SU-DHL-6 (cell line): ENCODE data around the gene PPHLN1.

ENCODE experiments used
- H2AFZ ChIP-seq: fragments of 200-600 bp; sonication (generic); 2 replicates; pipeline ENCODE4 v1.6.1; 2014; ENCODE audit warnings: low read depth, mild to moderate bottlenecking, moderate library complexity, mixed read lengths, antibody characterized with exemption, low read length; ENCODE audit not compliant: severe bottlenecking
- H3F3A ChIP-seq: fragments of 200-600 bp; shearing (Covaris generic); 2 replicates; pipeline ENCODE4 v1.6.0; 2016; ENCODE audit warnings: antibody characterized with exemption, mild to moderate bottlenecking; ENCODE audit not compliant: insufficient read depth
- H3K27ac ChIP-seq: fragments of 200-600 bp; sonication (generic); 2 replicates; pipeline ENCODE4 v1.5.1; 2016; ENCODE audit warnings: low read depth, mild to moderate bottlenecking, low read length, moderate library complexity, mixed read lengths
- H3K27me3 ChIP-seq: fragments of 200-600 bp; sonication (generic), shearing (Covaris generic); 2 replicates; pipeline ENCODE4 v1.6.0; 2014; ENCODE audit warnings: mild to moderate bottlenecking, low read length
- H3K36me3 ChIP-seq: fragments of 200-600 bp; sonication (generic); 2 replicates; pipeline ENCODE4 v1.6.1; 2014; ENCODE audit warnings: mild to moderate bottlenecking, low read length, mixed read lengths
- H3K4me2 ChIP-seq: fragments of 300-600, 200-600 bp; shearing (Covaris generic), sonication (generic); 2 replicates; pipeline ENCODE4 v1.6.0; 2014; ENCODE audit warnings: low read length, low read depth, mild to moderate bottlenecking; ENCODE audit not compliant: poor library complexity, severe bottlenecking
- H3K4me3 ChIP-seq: fragments of 200-600 bp; sonication (generic); 2 replicates; pipeline ENCODE4 v1.5.1; 2014; ENCODE audit warnings: antibody characterized with exemption, low read length, mild to moderate bottlenecking, mixed read lengths; ENCODE audit not compliant: insufficient read depth, poor library complexity, severe bottlenecking
- H3K79me2 ChIP-seq: fragments of 200-600 bp; sonication (generic); 2 replicates; pipeline ENCODE4 v1.6.1; 2014; ENCODE audit warnings: mild to moderate bottlenecking, low read length, moderate library complexity; ENCODE audit not compliant: insufficient read depth
- H3K9ac ChIP-seq: fragments of 200-600 bp; sonication (generic); 2 replicates; pipeline ENCODE4 v1.7.0; 2014; ENCODE audit warnings: mild to moderate bottlenecking, low read length
- H3K9me2 ChIP-seq: fragments of 200-600 bp; sonication (generic); replicated peaks from 2 replicates; pipeline ENCODE4 v1.6.1; 2014; ENCODE audit warnings: low read length; ENCODE audit not compliant: insufficient read depth
- H3K9me3 ChIP-seq: fragments of 200-600 bp; sonication (generic); 2 replicates; pipeline ENCODE4 v1.6.1; 2014; ENCODE audit warnings: low read length, mixed read lengths; ENCODE audit not compliant: insufficient read depth
- H4K20me1 ChIP-seq: fragments of 200-600 bp; sonication (generic); 2 replicates; pipeline ENCODE4 v1.6.1; 2014; ENCODE audit warnings: low read depth, mild to moderate bottlenecking, antibody characterized with exemption, low read length, moderate library complexity, mixed read lengths
- CTCF ChIP-seq: fragments of 200-600 bp; sonication (generic); IDR thresholded peaks from one replicate; pipeline ENCODE4 v1.5.1; 2017; ENCODE audit warnings: antibody characterized with exemption, mild to moderate bottlenecking, low read length, moderate library complexity; ENCODE audit not compliant: insufficient read depth, poor library complexity, severe bottlenecking
- EZH2phosphoT487 ChIP-seq: fragments of 200-600 bp; sonication (generic), shearing (Covaris generic); conservative IDR thresholded peaks from 2 replicates; pipeline ENCODE4 v1.6.1; 2018; ENCODE audit warnings: mild to moderate bottlenecking, antibody characterized with exemption, low read length, moderate library complexity, mixed read lengths

Gene PPHLN1

GRCh38 chr12:42475106-42475505, 149.1 kb downstream of the PPHLN1 start:
- Histone ChIP-seq H3F3A (peaks cover 2% of the 10 kb centered on the region), H3K4me2 (no peak overlapping the region), H3K9me3 (no peaks in the 10 kb centered on the region), H3K4me3 (no peak overlapping the region), H4K20me1 (no peaks in the 10 kb centered on the region), H3K27ac (no peak overlapping the region), H2AFZ (no peak overlapping the region), H3K79me2 (no peaks in the 10 kb centered on the region), H3K9me2 (no peaks in the 10 kb centered on the region), H3K9ac (no peak overlapping the region), H3K27me3 (no peaks in the 10 kb centered on the region), H3K36me3 (no peaks in the 10 kb centered on the region)
- TF ChIP-seq EZH2phosphoT487, result no peak
- no peak for TF ChIP-seq CTCF

GRCh38 chr12:42477941-42478340, 152.0 kb downstream of the PPHLN1 start:
- Histone ChIP-seq H3K4me3 (no peak overlapping the region), H3K9ac (no peak overlapping the region), H3K27me3 (0 out of 2 replicates have a peak, but pooled peaks cover 2% of the 10 kb centered on the region), H2AFZ (no peak overlapping the region), H4K20me1 (no peaks in the 10 kb centered on the region), H3K9me3 (no peaks in the 10 kb centered on the region), H3F3A (no peaks in the 10 kb centered on the region), H3K79me2 (no peaks in the 10 kb centered on the region), H3K4me2 (no peak overlapping the region), H3K36me3 (no peaks in the 10 kb centered on the region), H3K27ac (no peak overlapping the region), H3K9me2 (no peaks in the 10 kb centered on the region)
- TF ChIP-seq EZH2phosphoT487 (no peak), CTCF (no peak)

- TF ChIP-seq CTCF, result no peak
- no peak for TF ChIP-seq EZH2phosphoT487
- Histone ChIP-seq H3K79me2 (no peaks in the 10 kb centered on the region), H3K9ac (no peak overlapping the region), H4K20me1 (no peaks in the 10 kb centered on the region), H3K9me3 (no peaks in the 10 kb centered on the region), H3K4me2 (no peak overlapping the region), H3K9me2 (no peaks in the 10 kb centered on the region), H3K27me3 (0 out of 2 replicates have a peak, but pooled peaks cover 2% of the 10 kb centered on the region), H3K36me3 (no peaks in the 10 kb centered on the region), H2AFZ (no peak overlapping the region), H3K27ac (no peak overlapping the region), H3F3A (peaks cover 4% of the 10 kb centered on the region; the same call in 1 of the 2 replicates), H3K4me3 (no peak overlapping the region)
Measured at GRCh38 chr12:42481368-42481767, 155.4 kb downstream of the PPHLN1 start.
